BE2C (cell line): ENCODE results near the gene MDC1. TPM values are rescaled to one million over a fixed set of nuclear protein-coding genes. Genes with fewer than 3 reads are reported as not detected.
"Not testable (repeated sequence)": the region's sequence is repeated elsewhere in the genome, so short reads cannot be mapped to it uniquely, and the experiment has no call there.

Experiments used
- DNase-seq: peaks from one replicate; pipeline ENCODE4 v3.0.0-alpha.2; 2020
- H3K27me3 ChIP-seq: fragments of 250-450 bp; sonication (Bioruptor Pico); 2 replicates; pipeline ENCODE4 v1.5.1; 2020; ENCODE audit warnings: mild to moderate bottlenecking
- H3K36me3 ChIP-seq: fragments of 250-450 bp; sonication (Bioruptor Pico); 2 replicates; pipeline ENCODE4 v1.5.1; 2020; ENCODE audit warnings: mild to moderate bottlenecking
- H3K4me1 ChIP-seq: fragments of 250-450 bp; sonication (Bioruptor Pico); 2 replicates; pipeline ENCODE4 v1.5.1; 2020
- H3K4me3 ChIP-seq: 2 replicates; pipeline ENCODE4 v1.5.1; 2011; ENCODE audit warnings: low read depth, low read length
- H3K9me3 ChIP-seq: fragments of 250-450 bp; sonication (Bioruptor Pico); 2 replicates; pipeline ENCODE4 v1.5.1; 2020
- polyA plus RNA-seq: library from polyadenylated mRNA; unstranded; fragments of >200 nt; gene quantifications from one replicate; pipeline ENCODE4 v1.2.1, GENCODE V29; 2012; ENCODE audit warnings: low read depth, missing spikeins; ENCODE audit not compliant: insufficient read length, insufficient read depth
- TF ChIP-seq, protein P1 (sequence below): IDR thresholded peaks from 2 replicates; pipeline ENCODE4 v1.5.1; 2012; ENCODE audit warnings: mild to moderate bottlenecking, low read depth, low read length

MDC1 gene, protein sequence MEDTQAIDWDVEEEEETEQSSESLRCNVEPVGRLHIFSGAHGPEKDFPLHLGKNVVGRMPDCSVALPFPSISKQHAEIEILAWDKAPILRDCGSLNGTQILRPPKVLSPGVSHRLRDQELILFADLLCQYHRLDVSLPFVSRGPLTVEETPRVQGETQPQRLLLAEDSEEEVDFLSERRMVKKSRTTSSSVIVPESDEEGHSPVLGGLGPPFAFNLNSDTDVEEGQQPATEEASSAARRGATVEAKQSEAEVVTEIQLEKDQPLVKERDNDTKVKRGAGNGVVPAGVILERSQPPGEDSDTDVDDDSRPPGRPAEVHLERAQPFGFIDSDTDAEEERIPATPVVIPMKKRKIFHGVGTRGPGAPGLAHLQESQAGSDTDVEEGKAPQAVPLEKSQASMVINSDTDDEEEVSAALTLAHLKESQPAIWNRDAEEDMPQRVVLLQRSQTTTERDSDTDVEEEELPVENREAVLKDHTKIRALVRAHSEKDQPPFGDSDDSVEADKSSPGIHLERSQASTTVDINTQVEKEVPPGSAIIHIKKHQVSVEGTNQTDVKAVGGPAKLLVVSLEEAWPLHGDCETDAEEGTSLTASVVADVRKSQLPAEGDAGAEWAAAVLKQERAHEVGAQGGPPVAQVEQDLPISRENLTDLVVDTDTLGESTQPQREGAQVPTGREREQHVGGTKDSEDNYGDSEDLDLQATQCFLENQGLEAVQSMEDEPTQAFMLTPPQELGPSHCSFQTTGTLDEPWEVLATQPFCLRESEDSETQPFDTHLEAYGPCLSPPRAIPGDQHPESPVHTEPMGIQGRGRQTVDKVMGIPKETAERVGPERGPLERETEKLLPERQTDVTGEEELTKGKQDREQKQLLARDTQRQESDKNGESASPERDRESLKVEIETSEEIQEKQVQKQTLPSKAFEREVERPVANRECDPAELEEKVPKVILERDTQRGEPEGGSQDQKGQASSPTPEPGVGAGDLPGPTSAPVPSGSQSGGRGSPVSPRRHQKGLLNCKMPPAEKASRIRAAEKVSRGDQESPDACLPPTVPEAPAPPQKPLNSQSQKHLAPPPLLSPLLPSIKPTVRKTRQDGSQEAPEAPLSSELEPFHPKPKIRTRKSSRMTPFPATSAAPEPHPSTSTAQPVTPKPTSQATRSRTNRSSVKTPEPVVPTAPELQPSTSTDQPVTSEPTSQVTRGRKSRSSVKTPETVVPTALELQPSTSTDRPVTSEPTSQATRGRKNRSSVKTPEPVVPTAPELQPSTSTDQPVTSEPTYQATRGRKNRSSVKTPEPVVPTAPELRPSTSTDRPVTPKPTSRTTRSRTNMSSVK (N-terminal part only)
- 41.4 TPM for polyA plus RNA-seq

DNA sequence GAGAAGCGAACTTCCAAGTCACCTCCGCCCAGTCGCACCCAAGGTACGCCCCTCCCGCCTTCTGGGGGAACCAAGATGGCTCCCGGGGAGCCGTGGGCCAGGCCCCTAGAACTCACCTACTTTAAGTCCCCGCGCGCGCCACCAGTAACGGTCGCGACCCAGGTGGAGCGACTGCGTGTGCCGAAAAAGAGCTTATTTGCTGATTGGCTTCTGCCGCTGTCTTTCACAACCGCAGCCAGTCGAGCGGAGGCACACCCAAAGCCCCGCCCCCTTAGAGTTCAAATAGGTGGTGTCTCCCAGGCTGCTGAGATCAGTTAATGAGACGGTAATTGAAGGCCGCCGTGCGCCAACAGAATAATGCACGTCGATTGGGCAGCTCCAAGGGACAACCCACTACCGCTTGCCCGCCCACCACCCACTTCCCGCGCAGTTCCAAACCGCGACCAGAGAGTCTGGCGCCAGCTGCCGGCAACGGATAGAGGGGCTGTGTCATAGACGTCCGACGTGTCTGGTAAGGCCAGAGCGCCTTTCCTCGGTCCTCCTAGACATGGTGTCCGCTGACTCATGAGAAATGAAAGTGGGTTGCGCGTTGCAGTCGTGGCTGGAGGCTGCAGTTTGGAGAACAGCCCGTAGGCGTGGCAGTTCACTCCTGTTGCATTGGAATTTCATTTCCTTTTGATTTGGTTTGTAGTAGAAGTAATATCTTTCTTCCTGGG, at the start of gene MDC1:
Gene MDC1 (minus strand): TSS at position 153 of the 716 bp plus-strand sequence. CDS start 2,106 bp downstream, outside the sequence.
- TF ChIP-seq, protein P1, sequence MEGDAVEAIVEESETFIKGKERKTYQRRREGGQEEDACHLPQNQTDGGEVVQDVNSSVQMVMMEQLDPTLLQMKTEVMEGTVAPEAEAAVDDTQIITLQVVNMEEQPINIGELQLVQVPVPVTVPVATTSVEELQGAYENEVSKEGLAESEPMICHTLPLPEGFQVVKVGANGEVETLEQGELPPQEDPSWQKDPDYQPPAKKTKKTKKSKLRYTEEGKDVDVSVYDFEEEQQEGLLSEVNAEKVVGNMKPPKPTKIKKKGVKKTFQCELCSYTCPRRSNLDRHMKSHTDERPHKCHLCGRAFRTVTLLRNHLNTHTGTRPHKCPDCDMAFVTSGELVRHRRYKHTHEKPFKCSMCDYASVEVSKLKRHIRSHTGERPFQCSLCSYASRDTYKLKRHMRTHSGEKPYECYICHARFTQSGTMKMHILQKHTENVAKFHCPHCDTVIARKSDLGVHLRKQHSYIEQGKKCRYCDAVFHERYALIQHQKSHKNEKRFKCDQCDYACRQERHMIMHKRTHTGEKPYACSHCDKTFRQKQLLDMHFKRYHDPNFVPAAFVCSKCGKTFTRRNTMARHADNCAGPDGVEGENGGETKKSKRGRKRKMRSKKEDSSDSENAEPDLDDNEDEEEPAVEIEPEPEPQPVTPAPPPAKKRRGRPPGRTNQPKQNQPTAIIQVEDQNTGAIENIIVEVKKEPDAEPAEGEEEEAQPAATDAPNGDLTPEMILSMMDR: peak; percentile 40
- DNase-seq: peak; percentile 99
- peaks cover 3% of the 10 kb centered on the region for H3K27me3 ChIP-seq

DNA sequence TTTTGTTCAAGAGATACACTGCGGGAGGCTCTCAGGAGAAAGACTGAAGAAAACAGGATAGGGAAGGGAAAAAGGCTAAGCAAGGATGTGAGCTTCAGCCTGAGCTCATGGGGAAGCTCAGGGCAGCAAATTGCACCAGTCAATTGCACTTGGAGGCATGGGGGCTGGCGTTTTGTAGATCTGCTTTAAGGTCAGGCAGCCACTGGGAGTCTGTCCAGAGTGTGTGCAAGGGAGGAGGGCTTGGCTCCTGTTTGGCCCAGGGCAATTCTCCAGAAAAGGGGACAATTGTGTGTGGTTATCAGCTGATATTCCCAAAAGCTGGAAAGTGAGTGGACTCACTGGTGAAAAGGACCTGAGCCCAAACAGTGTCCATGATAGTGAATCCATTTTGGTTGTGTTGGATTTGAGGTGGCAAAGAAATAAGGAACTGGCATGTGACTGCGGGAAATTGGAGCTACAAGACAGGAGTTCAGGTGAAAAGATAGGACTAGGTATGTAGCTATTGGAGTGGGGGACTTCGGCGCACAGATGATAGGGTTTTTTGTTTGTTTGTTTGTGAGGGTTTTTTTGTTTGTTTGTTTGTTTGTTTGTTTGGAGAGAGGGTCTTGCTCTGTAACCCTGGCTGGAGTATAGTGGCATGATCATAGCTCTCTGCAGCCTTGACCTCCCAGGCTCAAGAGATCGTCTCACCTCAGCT, 49.5 kb upstream of the MDC1 start:
- no peaks in the 10 kb centered on the region; the same call in 1 of the 2 replicates for H3K9me3 ChIP-seq
- no peak for DNase-seq
- TF ChIP-seq, protein P1: no peak
- peaks cover 19% of the 10 kb centered on the region for H3K4me1 ChIP-seq
- no peaks in the 10 kb centered on the region for H3K27me3 ChIP-seq
- H3K36me3 ChIP-seq: no peaks in the 10 kb centered on the region
- H3K4me3 ChIP-seq: no peak overlapping the region

More for the DNA sequence above, at the start of gene MDC1:
- Histone ChIP-seq H3K9me3 (no peaks in the 10 kb centered on the region), H3K4me3 (peak within 1 kb of the TSS; percentile 75), H3K36me3 (peaks cover 34% of the 10 kb centered on the region), H3K4me1 (no peaks in the 10 kb centered on the region; the same call in 1 of the 2 replicates)

DNA sequence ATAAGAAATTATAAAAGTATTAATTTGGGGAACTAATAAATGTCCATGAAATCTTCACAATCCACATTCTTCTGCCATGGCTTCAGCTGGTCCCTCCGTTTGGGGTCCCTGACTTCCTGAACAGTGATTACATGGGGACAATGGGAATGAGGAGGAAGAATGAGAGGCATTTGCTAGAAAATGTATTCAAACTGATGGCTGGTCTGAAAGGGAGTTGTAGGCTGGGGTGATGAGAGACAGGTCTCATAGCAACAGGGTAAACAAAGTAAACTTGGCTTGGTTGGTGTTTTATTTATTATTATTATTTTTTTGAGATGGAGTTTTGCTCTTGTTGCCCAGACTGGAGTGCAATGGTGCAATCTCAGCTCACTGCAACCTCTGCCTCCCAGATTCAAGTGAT, 48.4 kb upstream of the MDC1 start:
- not testable (repeated sequence) for H3K9me3 ChIP-seq, DNase-seq, H3K27me3 ChIP-seq, H3K4me3 ChIP-seq, H3K36me3 ChIP-seq
- peaks cover 19% of the 10 kb centered on the region for H3K4me1 ChIP-seq

DNA sequence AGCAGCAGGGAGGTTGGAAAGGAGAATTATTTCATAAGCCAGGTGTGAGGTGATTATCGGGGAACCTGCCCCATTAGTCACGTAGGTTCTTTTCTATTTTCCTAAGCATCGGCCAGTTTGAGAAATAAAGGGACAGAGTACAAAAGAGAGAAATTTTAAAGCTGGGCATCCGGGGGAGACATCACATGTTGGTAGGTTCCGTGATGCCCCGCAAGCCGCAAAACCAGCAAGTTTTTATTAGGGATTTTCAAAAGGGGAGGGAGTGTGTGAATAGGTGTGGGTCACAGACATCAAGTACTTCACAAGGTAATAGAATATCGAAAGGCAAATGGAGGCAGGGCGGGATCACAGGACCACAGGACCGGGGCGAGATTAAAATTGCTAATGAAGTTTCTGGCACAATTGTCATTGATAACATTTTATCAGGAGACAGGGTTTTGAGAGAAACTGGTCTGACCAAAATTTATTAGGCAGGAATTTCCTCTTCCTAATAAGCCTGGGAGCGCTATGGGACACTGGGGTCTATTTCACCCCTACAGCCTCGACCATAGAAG, 47.5 kb upstream of the MDC1 start:
- H3K27me3 ChIP-seq, H3K9me3 ChIP-seq, H3K4me3 ChIP-seq, DNase-seq, H3K36me3 ChIP-seq: not testable (repeated sequence)
- peaks cover 11% of the 10 kb centered on the region for H3K4me1 ChIP-seq

DNA sequence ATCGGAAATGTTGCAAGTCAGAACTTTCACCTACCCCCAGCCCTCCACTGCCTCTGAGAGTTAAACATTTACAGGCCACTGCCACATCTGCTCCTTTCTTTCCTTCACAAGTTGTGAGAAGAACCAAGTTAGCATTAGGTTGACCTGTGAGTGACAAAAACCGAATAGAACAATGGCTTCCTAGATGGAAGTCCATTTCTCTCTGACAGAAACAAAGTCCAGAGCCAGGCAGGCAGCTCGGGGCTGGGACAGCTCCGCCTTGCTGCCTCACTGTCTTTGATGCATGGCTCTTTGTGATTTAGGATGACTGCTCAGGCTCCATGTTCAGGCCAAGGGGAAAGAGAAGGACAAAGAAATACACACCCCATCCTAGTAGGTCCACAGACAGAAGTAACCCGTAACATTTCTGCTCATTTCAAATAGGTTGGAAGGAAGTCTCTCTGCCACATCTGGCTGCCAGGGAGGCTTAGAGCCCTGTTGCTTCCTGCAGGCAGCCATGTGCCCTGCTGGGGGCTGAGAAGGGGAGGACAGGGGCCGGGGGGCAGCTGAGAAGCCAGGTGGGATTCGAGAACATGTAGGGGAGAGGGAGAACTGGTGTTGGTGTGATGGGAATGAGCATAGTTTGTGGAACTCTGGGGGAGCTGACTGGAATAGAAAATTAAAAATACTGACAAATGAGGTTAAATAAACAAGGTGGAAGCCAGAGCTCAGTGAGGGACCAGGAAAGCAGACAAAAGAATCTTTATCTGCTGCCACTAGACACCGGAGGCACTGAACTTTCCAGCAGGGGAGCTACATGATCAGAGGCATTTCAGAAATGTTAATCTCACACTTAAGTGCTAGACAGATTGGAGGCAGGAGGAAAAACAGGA, 46.8 kb upstream of the MDC1 start:
- H3K9me3 ChIP-seq: no peaks in the 10 kb centered on the region
- H3K4me3 ChIP-seq: no peak overlapping the region
- H3K36me3 ChIP-seq: no peaks in the 10 kb centered on the region
- DNase-seq: no peak
- TF ChIP-seq, protein P1: no peak
- peaks cover 5% of the 10 kb centered on the region; the same call in 1 of the 2 replicates for H3K4me1 ChIP-seq
- H3K27me3 ChIP-seq: no peaks in the 10 kb centered on the region
